Peyer's patch (tissue), 4 donors: ENCODE results near the gene ACAP2. TPM values are rescaled to one million over a fixed set of nuclear protein-coding genes. Genes with fewer than 3 reads are reported as not detected.
A peak's percentile ranks its signal among the peaks of the same experiment; 100 is the strongest.

Source experiments
- DNase-seq, 3 donors: peaks; one replicate each; pipeline ENCODE4 v3.0.0-alpha.2; 2017 to 2019
- H3K27ac ChIP-seq, 4 donors: fragments of 200-600 bp; sonication (generic); one replicate each; pipeline ENCODE4 v1.5.1; 2016 to 2019
- H3K27me3 ChIP-seq, 2 donors: fragments of 200-600 bp; sonication (generic); one replicate each; pipeline ENCODE4 v1.5.1; 2019
- H3K36me3 ChIP-seq, 3 donors: fragments of 200-600 bp; sonication (generic); one replicate each; pipeline ENCODE4 v1.5.1; 2016 to 2019
- H3K4me1 ChIP-seq, 4 donors: fragments of 200-600 bp; sonication (generic); one replicate each; pipeline ENCODE4 v1.5.1; 2016 to 2019
- H3K4me3 ChIP-seq, 4 donors: fragments of 200-600 bp; sonication (generic); 1 replicate in 3 of 4; 2 replicates in 1 of 4; pipeline ENCODE4 v1.5.1; 2016 to 2019; ENCODE audit warnings: mild to moderate bottlenecking in 1 of 4
- H3K9me3 ChIP-seq, 4 donors: fragments of 200-600 bp; sonication (generic); one replicate each; pipeline ENCODE4 v1.5.1; 2016 to 2019; ENCODE audit warnings: mild to moderate bottlenecking in 1 of 4
- POLR2A ChIP-seq, 2 donors: fragments of 450-650 bp; IDR thresholded peaks; one replicate each; pipeline ENCODE4 v1.5.1; 2017; ENCODE audit warnings: antibody characterized with exemption in 2 of 2, mild to moderate bottlenecking in 2 of 2, moderate library complexity in 2 of 2
- total RNA-seq, 4 donors: library from RNA; depleted of rRNA; stranded (reverse); fragments of >200 nt; gene quantifications; one replicate each; pipeline ENCODE4 v1.1.0, GENCODE V29; 2016
- TF ChIP-seq, protein P1 (sequence below), 6 experiments: fragments of 450-650 bp in 4 of 6; fragments of 200-600 bp in 2 of 6; sonication (generic) in 1 of 6; IDR thresholded peaks; one replicate each; pipeline ENCODE4 v1.5.1; 2017 to 2019; ENCODE audit warnings: antibody characterized with exemption in 6 of 6, mild to moderate bottlenecking in 3 of 6, moderate library complexity in 1 of 6

The ACAP2 gene
- total RNA-seq, 4 donors from 2014 or later: 63.7 to 96.6 (median 65.9) TPM

DNA sequence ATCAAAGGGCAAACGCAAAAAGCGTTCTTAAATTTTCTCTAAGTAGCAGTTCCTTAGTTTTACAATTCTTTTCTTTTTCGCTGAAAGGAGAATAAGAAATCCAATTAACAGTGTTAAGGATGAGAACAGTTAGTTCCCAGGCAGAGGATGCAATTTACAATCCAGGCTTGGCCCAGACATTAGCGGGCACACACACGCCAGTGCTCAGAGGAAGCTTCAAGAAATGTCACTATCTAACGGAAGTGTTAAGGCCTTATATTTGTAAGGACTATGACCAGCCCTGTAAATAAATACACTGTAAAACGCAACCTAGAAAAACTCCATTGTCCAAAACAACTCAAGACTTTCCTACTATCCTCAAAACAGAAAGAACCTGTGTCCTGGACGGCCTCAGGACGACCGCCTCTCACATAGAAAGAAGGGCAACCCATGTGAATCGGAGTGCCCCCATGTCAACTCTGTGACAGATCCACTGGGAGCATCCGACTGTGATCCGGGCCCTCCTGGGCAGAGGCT, 1.3 kb downstream of the ACAP2 start:
- H3K9me3 ChIP-seq: no peaks in the 10 kb centered on the region
- no peak for DNase-seq

DNA sequence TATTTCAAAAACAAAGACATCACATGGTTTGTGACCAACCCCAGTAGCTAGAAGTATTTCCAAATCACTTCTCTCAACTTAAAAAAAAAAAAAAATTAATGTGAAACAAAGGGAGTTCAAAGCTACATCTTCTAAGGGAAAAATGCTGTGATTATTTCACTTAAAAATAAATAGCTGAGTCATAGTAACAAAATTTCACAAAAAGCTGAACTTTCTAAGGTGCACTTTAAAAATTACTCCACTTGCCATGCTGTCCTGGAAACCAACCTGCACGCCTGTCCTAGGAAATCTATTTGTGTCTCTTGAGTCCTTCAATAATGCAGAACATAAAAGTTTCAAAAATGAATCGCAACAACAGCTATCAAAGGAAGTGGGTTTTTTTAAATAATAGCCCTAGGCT, 1.8 kb downstream of the ACAP2 start:
- H3K27me3 ChIP-seq: no peaks in the 10 kb centered on the region
- peaks cover 0 to 31% (median 5%) of the 10 kb centered on the region in 4 donors for H3K4me1 ChIP-seq
- H3K4me3 ChIP-seq: peak overlapping the region in 2 of 4 donors; percentile 81 to 91
- TF ChIP-seq POLR2A (IDR thresholded peaks at IDR 0.05): no peak
- TF ChIP-seq, protein P1, sequence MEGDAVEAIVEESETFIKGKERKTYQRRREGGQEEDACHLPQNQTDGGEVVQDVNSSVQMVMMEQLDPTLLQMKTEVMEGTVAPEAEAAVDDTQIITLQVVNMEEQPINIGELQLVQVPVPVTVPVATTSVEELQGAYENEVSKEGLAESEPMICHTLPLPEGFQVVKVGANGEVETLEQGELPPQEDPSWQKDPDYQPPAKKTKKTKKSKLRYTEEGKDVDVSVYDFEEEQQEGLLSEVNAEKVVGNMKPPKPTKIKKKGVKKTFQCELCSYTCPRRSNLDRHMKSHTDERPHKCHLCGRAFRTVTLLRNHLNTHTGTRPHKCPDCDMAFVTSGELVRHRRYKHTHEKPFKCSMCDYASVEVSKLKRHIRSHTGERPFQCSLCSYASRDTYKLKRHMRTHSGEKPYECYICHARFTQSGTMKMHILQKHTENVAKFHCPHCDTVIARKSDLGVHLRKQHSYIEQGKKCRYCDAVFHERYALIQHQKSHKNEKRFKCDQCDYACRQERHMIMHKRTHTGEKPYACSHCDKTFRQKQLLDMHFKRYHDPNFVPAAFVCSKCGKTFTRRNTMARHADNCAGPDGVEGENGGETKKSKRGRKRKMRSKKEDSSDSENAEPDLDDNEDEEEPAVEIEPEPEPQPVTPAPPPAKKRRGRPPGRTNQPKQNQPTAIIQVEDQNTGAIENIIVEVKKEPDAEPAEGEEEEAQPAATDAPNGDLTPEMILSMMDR (IDR thresholded peaks at IDR 0.05): no peak
- H3K36me3 ChIP-seq: no peaks in the 10 kb centered on the region
- DNase-seq: no peak
- no peaks in the 10 kb centered on the region for H3K9me3 ChIP-seq
- H3K27ac ChIP-seq: peak overlapping the region in 2 of 4 donors; percentile 95 to 100

More for the DNA sequence above, 1.3 kb downstream of the ACAP2 start:
- Histone ChIP-seq H3K27me3 (no peaks in the 10 kb centered on the region), H3K4me1 (peaks cover 0 to 31% (median 5%) of the 10 kb centered on the region in 4 donors), H3K27ac (peak overlapping the region; percentile 95 to 100 (median 96)), H3K4me3 (peak overlapping the region; percentile 81 to 97 (median 88)), H3K36me3 (no peaks in the 10 kb centered on the region)
- TF ChIP-seq, protein P1 (IDR thresholded peaks at IDR 0.05): no peak
- TF ChIP-seq POLR2A (IDR thresholded peaks at IDR 0.05): no peak

- no peak for DNase-seq
- no peak for TF ChIP-seq POLR2A (IDR thresholded peaks at IDR 0.05)
- TF ChIP-seq, protein P1 (IDR thresholded peaks at IDR 0.05): no peak
- Histone ChIP-seq H3K4me3 (no peak overlapping the region), H3K4me1 (peaks cover 0 to 31% (median 5%) of the 10 kb centered on the region in 4 donors), H3K9me3 (no peaks in the 10 kb centered on the region), H3K36me3 (no peaks in the 10 kb centered on the region), H3K27ac (no peak overlapping the region), H3K27me3 (no peaks in the 10 kb centered on the region)
Measured at GRCh38 chr3:195440379-195440778, 2.4 kb downstream of the ACAP2 start.

DNA sequence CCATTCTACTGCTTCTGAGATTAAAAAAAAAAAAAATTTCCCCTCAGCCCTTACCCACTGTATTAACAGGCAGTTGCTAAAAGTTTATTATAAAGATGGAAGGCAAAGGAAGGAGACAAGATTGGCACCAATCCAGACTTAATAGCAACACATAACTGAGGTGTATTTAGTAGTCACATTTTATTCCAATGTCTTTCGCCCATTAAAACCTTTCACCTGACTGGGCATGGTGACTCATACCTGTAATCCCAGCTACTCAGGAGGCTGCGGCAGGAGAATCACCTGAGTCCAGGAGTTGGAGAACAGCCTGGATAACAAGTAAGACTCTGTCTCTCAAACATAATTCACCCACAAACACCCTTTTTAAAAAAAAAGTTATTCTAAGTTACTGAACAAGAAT, 4.4 kb downstream of the ACAP2 start:
- TF ChIP-seq, protein P1 (IDR thresholded peaks at IDR 0.05): no peak
- no peak for TF ChIP-seq POLR2A (IDR thresholded peaks at IDR 0.05)
- Histone ChIP-seq H3K36me3 (no peaks in the 10 kb centered on the region), H3K27me3 (no peaks in the 10 kb centered on the region), H3K4me3 (no peak overlapping the region), H3K9me3 (no peaks in the 10 kb centered on the region), H3K27ac (no peak overlapping the region), H3K4me1 (peaks cover 0 to 24% (median under 1%) of the 10 kb centered on the region in 4 donors)
- peak in 1 of 3 donors; percentile 75 for DNase-seq

DNA sequence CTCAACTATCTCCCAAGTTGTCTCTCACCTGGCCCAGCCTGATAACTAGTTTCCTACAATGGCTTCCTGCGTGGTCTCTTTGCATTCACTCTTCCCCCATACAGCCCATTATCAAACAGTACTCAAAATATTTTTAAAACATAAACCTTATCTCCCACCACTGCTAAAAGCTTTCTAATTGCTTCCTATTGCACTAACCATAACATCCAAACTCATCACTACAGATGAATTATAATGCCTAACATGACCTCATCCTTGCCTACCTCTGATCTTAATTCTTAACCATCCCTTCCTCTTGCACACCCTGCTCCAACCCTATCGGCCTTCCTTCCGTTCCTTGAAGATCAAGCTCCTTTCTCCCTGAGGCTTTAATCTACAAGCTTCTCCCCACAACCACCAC, 17.0 kb downstream of the ACAP2 start:
- Histone ChIP-seq H3K27me3 (no peaks in the 10 kb centered on the region), H3K36me3 (no peaks in the 10 kb centered on the region), H3K4me3 (no peak overlapping the region), H3K9me3 (no peaks in the 10 kb centered on the region), H3K4me1 (no peaks in the 10 kb centered on the region), H3K27ac (no peak overlapping the region)
- DNase-seq: no peak
- TF ChIP-seq, protein P1 (IDR thresholded peaks at IDR 0.05): no peak
- no peak for TF ChIP-seq POLR2A (IDR thresholded peaks at IDR 0.05)
